Measurements from ENCODE around the gene CCL3. TPM values are rescaled to one million over a fixed set of nuclear protein-coding genes. Genes with fewer than 3 reads are reported as not detected.

CCL3 gene
- polyA plus RNA-seq, 1 of the 3 experiments (the other 2 are of a cell fraction) = not detected

DNA sequence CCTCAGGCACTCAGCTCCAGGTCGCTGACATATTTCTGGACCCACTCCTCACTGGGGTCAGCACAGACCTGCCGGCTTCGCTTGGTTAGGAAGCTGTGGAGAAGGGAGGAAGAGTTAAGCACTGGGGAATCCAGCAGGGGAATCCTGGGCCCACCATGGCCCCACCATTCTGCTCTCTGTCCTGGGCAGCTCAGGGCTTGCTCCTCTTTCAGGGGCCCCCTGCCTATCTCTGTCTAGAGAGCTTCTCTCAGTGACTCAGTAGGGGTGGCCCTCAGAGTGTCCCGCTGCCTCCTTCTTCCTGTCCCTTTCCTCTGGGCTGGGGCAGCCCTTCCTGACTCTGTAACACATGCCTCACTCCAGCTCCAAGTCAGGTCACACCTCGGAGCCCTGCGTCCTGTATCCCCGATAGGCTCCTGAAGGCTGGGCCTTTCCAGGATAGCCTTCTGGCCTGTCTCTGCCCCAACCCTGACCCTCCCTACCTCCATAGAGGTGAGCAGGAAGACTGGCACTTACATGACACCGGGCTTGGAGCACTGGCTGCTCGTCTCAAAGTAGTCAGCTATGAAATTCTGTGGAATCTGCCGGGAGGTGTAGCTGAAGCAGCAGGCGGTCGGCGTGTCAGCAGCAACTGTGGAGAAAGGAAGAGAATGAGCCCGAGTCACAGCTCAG lies 1.1 kb downstream of the CCL3 start:
- 13% methylated on average over 12 of the region's 14 CpGs for WGBS (ENCODE audit: low lambda C conversion rate)
- Histone ChIP-seq H3K4me3 (ENCODE audit: low read depth in 2 of 2, low read length in 1 of 2) (no peak overlapping the region), H3K9ac (no peak overlapping the region), H3K27me3 (ENCODE audit: insufficient read depth) (peaks cover 34% of the 10 kb centered on the region), H3K36me3 (replicated peaks in 1 of 2; ENCODE audit: control insufficient read depth in 1 of 2, insufficient read depth in 2 of 2, low read length in 1 of 2) (no peaks in the 10 kb centered on the region), H4K20me1 (ENCODE audit: insufficient read depth) (no peaks in the 10 kb centered on the region), H3K79me2 (ENCODE audit: insufficient read depth) (no peaks in the 10 kb centered on the region), H3K9me3 (no peaks in the 10 kb centered on the region), H3K27ac (ENCODE audit: low read depth in 2 of 2, low read length in 1 of 2) (no peak overlapping the region), H3F3A (replicated peaks; ENCODE audit: insufficient read depth) (no peaks in the 10 kb centered on the region), H2AFZ (ENCODE audit: low read depth) (no peak overlapping the region), H3K4me1 (ENCODE audit: control insufficient read depth in 1 of 2, insufficient read depth in 2 of 2, low read depth in 1 of 2, low read length in 1 of 2) (no peaks in the 10 kb centered on the region), H3K9me2 (no peaks in the 10 kb centered on the region), H3K4me2 (no peak overlapping the region)
- no peak for TF ChIP-seq GATA2 (CRISPR knock-in tag; IDR thresholded peaks at IDR 0.05)
- TF ChIP-seq, protein P1, sequence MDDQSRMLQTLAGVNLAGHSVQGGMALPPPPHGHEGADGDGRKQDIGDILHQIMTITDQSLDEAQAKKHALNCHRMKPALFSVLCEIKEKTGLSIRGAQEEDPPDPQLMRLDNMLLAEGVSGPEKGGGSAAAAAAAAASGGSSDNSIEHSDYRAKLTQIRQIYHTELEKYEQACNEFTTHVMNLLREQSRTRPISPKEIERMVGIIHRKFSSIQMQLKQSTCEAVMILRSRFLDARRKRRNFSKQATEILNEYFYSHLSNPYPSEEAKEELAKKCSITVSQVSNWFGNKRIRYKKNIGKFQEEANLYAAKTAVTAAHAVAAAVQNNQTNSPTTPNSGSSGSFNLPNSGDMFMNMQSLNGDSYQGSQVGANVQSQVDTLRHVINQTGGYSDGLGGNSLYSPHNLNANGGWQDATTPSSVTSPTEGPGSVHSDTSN (IDR thresholded peaks at IDR 0.05) = no peak
- TF ChIP-seq, protein P2, sequence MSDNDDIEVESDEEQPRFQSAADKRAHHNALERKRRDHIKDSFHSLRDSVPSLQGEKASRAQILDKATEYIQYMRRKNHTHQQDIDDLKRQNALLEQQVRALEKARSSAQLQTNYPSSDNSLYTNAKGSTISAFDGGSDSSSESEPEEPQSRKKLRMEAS (IDR thresholded peaks at IDR 0.05; ENCODE audit: low read depth) = no peak
- TF ChIP-seq, protein P3, sequence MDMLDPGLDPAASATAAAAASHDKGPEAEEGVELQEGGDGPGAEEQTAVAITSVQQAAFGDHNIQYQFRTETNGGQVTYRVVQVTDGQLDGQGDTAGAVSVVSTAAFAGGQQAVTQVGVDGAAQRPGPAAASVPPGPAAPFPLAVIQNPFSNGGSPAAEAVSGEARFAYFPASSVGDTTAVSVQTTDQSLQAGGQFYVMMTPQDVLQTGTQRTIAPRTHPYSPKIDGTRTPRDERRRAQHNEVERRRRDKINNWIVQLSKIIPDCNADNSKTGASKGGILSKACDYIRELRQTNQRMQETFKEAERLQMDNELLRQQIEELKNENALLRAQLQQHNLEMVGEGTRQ (IDR thresholded peaks at IDR 0.05; ENCODE audit: borderline replicate concordance, low read depth, low read length) = no peak
- TF ChIP-seq, protein P4, sequence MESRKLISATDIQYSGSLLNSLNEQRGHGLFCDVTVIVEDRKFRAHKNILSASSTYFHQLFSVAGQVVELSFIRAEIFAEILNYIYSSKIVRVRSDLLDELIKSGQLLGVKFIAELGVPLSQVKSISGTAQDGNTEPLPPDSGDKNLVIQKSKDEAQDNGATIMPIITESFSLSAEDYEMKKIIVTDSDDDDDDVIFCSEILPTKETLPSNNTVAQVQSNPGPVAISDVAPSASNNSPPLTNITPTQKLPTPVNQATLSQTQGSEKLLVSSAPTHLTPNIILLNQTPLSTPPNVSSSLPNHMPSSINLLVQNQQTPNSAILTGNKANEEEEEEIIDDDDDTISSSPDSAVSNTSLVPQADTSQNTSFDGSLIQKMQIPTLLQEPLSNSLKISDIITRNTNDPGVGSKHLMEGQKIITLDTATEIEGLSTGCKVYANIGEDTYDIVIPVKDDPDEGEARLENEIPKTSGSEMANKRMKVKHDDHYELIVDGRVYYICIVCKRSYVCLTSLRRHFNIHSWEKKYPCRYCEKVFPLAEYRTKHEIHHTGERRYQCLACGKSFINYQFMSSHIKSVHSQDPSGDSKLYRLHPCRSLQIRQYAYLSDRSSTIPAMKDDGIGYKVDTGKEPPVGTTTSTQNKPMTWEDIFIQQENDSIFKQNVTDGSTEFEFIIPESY (IDR thresholded peaks at IDR 0.05; ENCODE audit: borderline replicate concordance, low read depth) = no peak
- no peak for TF ChIP-seq ELF1 (IDR thresholded peaks at IDR 0.05)
- no peak for TF ChIP-seq RAD21 (IDR thresholded peaks at IDR 0.05; ENCODE audit: low read length)
- no peak for TF ChIP-seq EZH2phosphoT487 (IDR thresholded peaks at IDR 0.05; ENCODE audit: borderline replicate concordance, low read depth)
- TF ChIP-seq, protein P5, sequence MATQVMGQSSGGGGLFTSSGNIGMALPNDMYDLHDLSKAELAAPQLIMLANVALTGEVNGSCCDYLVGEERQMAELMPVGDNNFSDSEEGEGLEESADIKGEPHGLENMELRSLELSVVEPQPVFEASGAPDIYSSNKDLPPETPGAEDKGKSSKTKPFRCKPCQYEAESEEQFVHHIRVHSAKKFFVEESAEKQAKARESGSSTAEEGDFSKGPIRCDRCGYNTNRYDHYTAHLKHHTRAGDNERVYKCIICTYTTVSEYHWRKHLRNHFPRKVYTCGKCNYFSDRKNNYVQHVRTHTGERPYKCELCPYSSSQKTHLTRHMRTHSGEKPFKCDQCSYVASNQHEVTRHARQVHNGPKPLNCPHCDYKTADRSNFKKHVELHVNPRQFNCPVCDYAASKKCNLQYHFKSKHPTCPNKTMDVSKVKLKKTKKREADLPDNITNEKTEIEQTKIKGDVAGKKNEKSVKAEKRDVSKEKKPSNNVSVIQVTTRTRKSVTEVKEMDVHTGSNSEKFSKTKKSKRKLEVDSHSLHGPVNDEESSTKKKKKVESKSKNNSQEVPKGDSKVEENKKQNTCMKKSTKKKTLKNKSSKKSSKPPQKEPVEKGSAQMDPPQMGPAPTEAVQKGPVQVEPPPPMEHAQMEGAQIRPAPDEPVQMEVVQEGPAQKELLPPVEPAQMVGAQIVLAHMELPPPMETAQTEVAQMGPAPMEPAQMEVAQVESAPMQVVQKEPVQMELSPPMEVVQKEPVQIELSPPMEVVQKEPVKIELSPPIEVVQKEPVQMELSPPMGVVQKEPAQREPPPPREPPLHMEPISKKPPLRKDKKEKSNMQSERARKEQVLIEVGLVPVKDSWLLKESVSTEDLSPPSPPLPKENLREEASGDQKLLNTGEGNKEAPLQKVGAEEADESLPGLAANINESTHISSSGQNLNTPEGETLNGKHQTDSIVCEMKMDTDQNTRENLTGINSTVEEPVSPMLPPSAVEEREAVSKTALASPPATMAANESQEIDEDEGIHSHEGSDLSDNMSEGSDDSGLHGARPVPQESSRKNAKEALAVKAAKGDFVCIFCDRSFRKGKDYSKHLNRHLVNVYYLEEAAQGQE (IDR thresholded peaks at IDR 0.05; ENCODE audit: low read depth, low read length) = no peak
- TF ChIP-seq TCF12 (IDR thresholded peaks at IDR 0.05) = no peak
- no peak for TF ChIP-seq YY1 (IDR thresholded peaks at IDR 0.05; ENCODE audit: low read depth)
- TF ChIP-seq, protein P6, sequence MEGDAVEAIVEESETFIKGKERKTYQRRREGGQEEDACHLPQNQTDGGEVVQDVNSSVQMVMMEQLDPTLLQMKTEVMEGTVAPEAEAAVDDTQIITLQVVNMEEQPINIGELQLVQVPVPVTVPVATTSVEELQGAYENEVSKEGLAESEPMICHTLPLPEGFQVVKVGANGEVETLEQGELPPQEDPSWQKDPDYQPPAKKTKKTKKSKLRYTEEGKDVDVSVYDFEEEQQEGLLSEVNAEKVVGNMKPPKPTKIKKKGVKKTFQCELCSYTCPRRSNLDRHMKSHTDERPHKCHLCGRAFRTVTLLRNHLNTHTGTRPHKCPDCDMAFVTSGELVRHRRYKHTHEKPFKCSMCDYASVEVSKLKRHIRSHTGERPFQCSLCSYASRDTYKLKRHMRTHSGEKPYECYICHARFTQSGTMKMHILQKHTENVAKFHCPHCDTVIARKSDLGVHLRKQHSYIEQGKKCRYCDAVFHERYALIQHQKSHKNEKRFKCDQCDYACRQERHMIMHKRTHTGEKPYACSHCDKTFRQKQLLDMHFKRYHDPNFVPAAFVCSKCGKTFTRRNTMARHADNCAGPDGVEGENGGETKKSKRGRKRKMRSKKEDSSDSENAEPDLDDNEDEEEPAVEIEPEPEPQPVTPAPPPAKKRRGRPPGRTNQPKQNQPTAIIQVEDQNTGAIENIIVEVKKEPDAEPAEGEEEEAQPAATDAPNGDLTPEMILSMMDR (IDR thresholded peaks at IDR 0.05) = no peak
- no peak for TF ChIP-seq RCOR1 (IDR thresholded peaks at IDR 0.05; ENCODE audit: low read length)
- no peak for TF ChIP-seq SIN3A (IDR thresholded peaks at IDR 0.05; ENCODE audit: borderline replicate concordance, low read depth, low read length)
- no peak for TF ChIP-seq NRF1 (IDR thresholded peaks at IDR 0.05; ENCODE audit: low read depth, low read length)
- no peak for TF ChIP-seq TAF1 (IDR thresholded peaks at IDR 0.05; ENCODE audit: borderline replicate concordance, low read depth, low read length)
- TF ChIP-seq GABPA (IDR thresholded peaks at IDR 0.05; ENCODE audit: low read depth) = no peak
- TF ChIP-seq, protein P7, sequence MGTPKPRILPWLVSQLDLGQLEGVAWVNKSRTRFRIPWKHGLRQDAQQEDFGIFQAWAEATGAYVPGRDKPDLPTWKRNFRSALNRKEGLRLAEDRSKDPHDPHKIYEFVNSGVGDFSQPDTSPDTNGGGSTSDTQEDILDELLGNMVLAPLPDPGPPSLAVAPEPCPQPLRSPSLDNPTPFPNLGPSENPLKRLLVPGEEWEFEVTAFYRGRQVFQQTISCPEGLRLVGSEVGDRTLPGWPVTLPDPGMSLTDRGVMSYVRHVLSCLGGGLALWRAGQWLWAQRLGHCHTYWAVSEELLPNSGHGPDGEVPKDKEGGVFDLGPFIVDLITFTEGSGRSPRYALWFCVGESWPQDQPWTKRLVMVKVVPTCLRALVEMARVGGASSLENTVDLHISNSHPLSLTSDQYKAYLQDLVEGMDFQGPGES (IDR thresholded peaks at IDR 0.05; ENCODE audit: low read depth, low read length) = no peak
- POLR2A ChIA-PET = no interaction called here
- no peak for DNase-seq
- CTCF ChIA-PET = interaction anchor here (0.5 kb wide), 1 partner anchor 147 kb away, joined by 3 read pairs; no protein-coding TSS in a partner anchor

Measured in SK-N-SH (cell line).